Sigmoid colon (tissue), 7 donors: ENCODE results near the gene GPA33. TPM values are rescaled to one million over a fixed set of nuclear protein-coding genes. Genes with fewer than 3 reads are reported as not detected.
A peak's percentile ranks its signal among the peaks of the same experiment; 100 is the strongest.
"Not testable (repeated sequence)": the region's sequence is repeated elsewhere in the genome, so short reads cannot be mapped to it uniquely, and the experiment has no call there.

Source experiments
- DNase-seq: peaks from one replicate; pipeline ENCODE4 v3.0.0-alpha.2; 2019
- H3K27ac ChIP-seq, 4 donors: fragments of 200-600 bp; sonication (generic); one replicate each; pipeline ENCODE4 v1.5.1; 2016 to 2019; ENCODE audit warnings: mild to moderate bottlenecking in 1 of 4
- H3K27me3 ChIP-seq, 3 donors: fragments of 200-600 bp; sonication (generic); one replicate each; pipeline ENCODE4 v1.5.1; 2019; ENCODE audit warnings: mild to moderate bottlenecking in 1 of 3
- H3K36me3 ChIP-seq, 4 donors: fragments of 200-600 bp; sonication (generic); one replicate each; pipeline ENCODE4 v1.5.1; 2016 to 2019
- H3K4me1 ChIP-seq, 4 donors: fragments of 200-600 bp; sonication (generic); one replicate each; pipeline ENCODE4 v1.5.1; 2017 to 2019
- H3K4me3 ChIP-seq, 4 donors: fragments of 200-600 bp; sonication (generic); one replicate each; pipeline ENCODE4 v1.5.1; 2017 to 2019; ENCODE audit warnings: mild to moderate bottlenecking in 2 of 4, moderate library complexity in 1 of 4
- H3K9me3 ChIP-seq, 4 donors: fragments of 200-600 bp in 3 of 4; sonication (generic) in 3 of 4; one replicate each; pipeline versions ENCODE4 v1.5.1 to v1.6.1; 2013 to 2019
- CTCF ChIP-seq, 4 experiments: fragments of 450-650 bp in 3 of 4; fragments of 200-600 bp in 1 of 4; IDR thresholded peaks; one replicate each; pipeline ENCODE4 v1.5.1; 2016 to 2019; ENCODE audit warnings: antibody characterized with exemption in 4 of 4, mild to moderate bottlenecking in 3 of 4, moderate library complexity in 2 of 4
- EP300 ChIP-seq, 4 donors: sonication (generic); formaldehyde crosslinking; IDR thresholded peaks; one replicate each; pipeline ENCODE4 v1.6.1; 2017; ENCODE audit warnings: antibody characterized with exemption in 4 of 4
- POLR2A ChIP-seq, 2 donors: fragments of 450-650 bp; IDR thresholded peaks; one replicate each; pipeline ENCODE4 v1.6.1; 2016; ENCODE audit warnings: antibody characterized with exemption in 2 of 2, mild to moderate bottlenecking in 2 of 2, moderate library complexity in 2 of 2
- POLR2AphosphoS5 ChIP-seq, 4 donors: sonication (generic); formaldehyde crosslinking; IDR thresholded peaks; one replicate each; pipeline ENCODE4 v1.6.1; 2017; ENCODE audit warnings: antibody characterized with exemption in 4 of 4
- WGBS, 2 donors: extraction: QIAGEN DNeasy Blood & Tissue Kit; methylation state at CpG; one replicate each; pipeline ENCODE4 v1.1.7; 2013; 5-methylcytosine and 5-hydroxymethylcytosine counted together
- intact Hi-C: fragments of 100-400 bp; cut with DNase I; formaldehyde crosslinking; loops from one replicate; pipeline ENCODE4 v1.15.1; 2023
- polyA plus RNA-seq, 3 donors: library from polyadenylated mRNA; stranded (reverse); fragments of 200-250 nt; gene quantifications; one replicate each; pipeline ENCODE4 v1.2.3, GENCODE V29; 2013
- total RNA-seq, 4 donors: library from RNA; depleted of rRNA; stranded (reverse); fragments of >200 nt; gene quantifications; one replicate each; pipeline ENCODE4 v1.1.0, GENCODE V29; 2016
- donor health status: healthy with polysubstance abuse.
- donor health status: Bipolar disorder and iron deficiency.
- donor health status: healthy.

The GPA33 gene
- total and polyA plus RNA-seq, 7 donors: 0.28 to 363 (median 90.7) TPM; not detected in 2

- DNase-seq: peak; percentile 86
- intact Hi-C loops: loop anchor here (2.0 kb wide), 1 partner anchor 69 kb away; the partner anchor contains the start of gene ILDR2
- TF ChIP-seq POLR2AphosphoS5 (IDR thresholded peaks at IDR 0.05) (peak in 1 of 4 donors; percentile 13), POLR2A (IDR thresholded peaks at IDR 0.05) (no peak)
- Histone ChIP-seq H3K27ac (peak overlapping the region in 2 of 4 donors; percentile 32 to 35), H3K27me3 (no peaks in the 10 kb centered on the region), H3K4me3 (peak overlapping the region in 3 of 4 donors; percentile 45 to 46 (median 45)), H3K36me3 (no peaks in the 10 kb centered on the region), H3K4me1 (peaks cover 0 to 11% (median 3%) of the 10 kb centered on the region in 4 donors), H3K9me3 (no peaks in the 10 kb centered on the region)
- WGBS, 2 donors: 13 to 21% methylated on average over 21 of the region's 21 CpGs
Observed at GRCh38 chr1:167043752-167044488, 46.3 kb downstream of the GPA33 start.

- Histone ChIP-seq H3K27me3 (no peaks in the 10 kb centered on the region), H3K9me3 (no peaks in the 10 kb centered on the region), H3K4me3 (no peak overlapping the region), H3K36me3 (no peaks in the 10 kb centered on the region), H3K27ac (no peak overlapping the region), H3K4me1 (no peaks in the 10 kb centered on the region)
- WGBS, 2 donors: 69 to 76% methylated on average over 2 of the region's 2 CpGs
- DNase-seq: no peak
- intact Hi-C loops: no loop called here
- TF ChIP-seq CTCF (IDR thresholded peaks at IDR 0.05) (no peak), POLR2AphosphoS5 (IDR thresholded peaks at IDR 0.05) (no peak), EP300 (IDR thresholded peaks at IDR 0.05) (no peak), POLR2A (IDR thresholded peaks at IDR 0.05) (no peak)
Observed at GRCh38 chr1:167033646-167034045, 56.5 kb downstream of the GPA33 start.

- H3K27ac ChIP-seq, DNase-seq, H3K9me3 ChIP-seq, H3K27me3 ChIP-seq, H3K4me1 ChIP-seq, H3K4me3 ChIP-seq, H3K36me3 ChIP-seq, intact Hi-C loops: not testable (repeated sequence)
- WGBS, 2 donors: 97% methylated on average over 27 of the region's 27 CpGs
Observed at GRCh38 chr1:167029553-167029952, 60.6 kb downstream of the GPA33 start.

- no peak for DNase-seq
- 95 to 96% methylated on average over 1 of the region's 1 CpG for WGBS, 2 donors
- no peak overlapping the region for H3K4me3 ChIP-seq
- intact Hi-C loops: no loop called here
- TF ChIP-seq POLR2A (IDR thresholded peaks at IDR 0.05) (no peak), EP300 (IDR thresholded peaks at IDR 0.05) (no peak)
- H3K27ac ChIP-seq: no peak overlapping the region
- H3K9me3 ChIP-seq: no peaks in the 10 kb centered on the region
- no peaks in the 10 kb centered on the region for H3K4me1 ChIP-seq
- H3K36me3 ChIP-seq: no peaks in the 10 kb centered on the region
- no peaks in the 10 kb centered on the region for H3K27me3 ChIP-seq
Observed at GRCh38 chr1:167022384-167022783, 67.8 kb downstream of the GPA33 start.

- Histone ChIP-seq H3K27ac (no peak overlapping the region), H3K9me3 (no peaks in the 10 kb centered on the region), H3K36me3 (no peaks in the 10 kb centered on the region), H3K27me3 (no peaks in the 10 kb centered on the region), H3K4me3 (no peak overlapping the region), H3K4me1 (no peaks in the 10 kb centered on the region)
- intact Hi-C loops: no loop called here
- TF ChIP-seq POLR2AphosphoS5 (IDR thresholded peaks at IDR 0.05): no peak
- no peak for TF ChIP-seq CTCF (IDR thresholded peaks at IDR 0.05)
- no peak for TF ChIP-seq EP300 (IDR thresholded peaks at IDR 0.05)
- TF ChIP-seq POLR2A (IDR thresholded peaks at IDR 0.05): no peak
- WGBS, 2 donors: 59 to 87% methylated on average over 6 of the region's 6 CpGs
- no peak for DNase-seq
Observed at GRCh38 chr1:167016100-167016750, 74.0 kb downstream of the GPA33 start.

DNA sequence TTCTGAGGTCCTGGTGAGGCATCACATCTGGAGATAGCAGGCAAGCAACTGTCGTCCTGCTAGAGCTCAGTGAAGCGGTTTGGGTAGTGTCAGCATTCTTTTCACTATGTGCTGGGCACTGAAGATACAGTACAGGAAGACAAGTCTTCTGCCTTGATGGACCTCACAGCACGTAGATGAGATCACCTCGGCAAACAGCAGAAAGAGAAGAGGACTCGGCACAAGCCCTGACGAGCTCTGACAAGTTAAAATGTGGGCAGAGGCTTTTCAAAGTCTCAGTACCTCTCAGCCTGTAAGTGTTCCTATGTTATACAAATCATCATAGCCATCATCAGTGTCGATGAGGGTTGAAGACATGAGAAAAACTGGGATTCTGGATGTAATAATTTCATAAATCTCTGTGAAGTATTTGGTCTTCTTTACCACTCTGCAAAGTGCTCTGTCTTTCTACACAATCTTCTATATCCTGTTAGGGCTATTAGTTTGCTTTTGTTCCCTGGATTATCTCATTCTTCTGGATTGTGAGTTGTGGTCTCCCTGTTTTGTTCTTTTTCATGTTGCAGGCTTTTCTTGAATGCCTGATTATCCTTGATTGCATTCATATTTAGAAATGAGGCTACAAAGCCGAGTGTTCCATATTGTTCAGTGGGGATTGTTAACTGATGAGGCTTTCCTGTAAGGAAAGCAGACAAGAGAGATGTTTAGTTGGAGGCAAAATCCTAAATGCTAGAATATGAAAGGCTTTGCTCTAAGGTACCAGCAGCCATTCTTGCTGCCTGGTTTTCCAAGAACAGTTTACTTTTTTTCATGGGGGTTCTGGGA is 76.9 kb downstream of the GPA33 start:
- Histone ChIP-seq H3K4me1 (no peaks in the 10 kb centered on the region), H3K36me3 (no peaks in the 10 kb centered on the region), H3K9me3 (no peaks in the 10 kb centered on the region), H3K4me3 (no peak overlapping the region), H3K27me3 (no peaks in the 10 kb centered on the region), H3K27ac (no peak overlapping the region)
- TF ChIP-seq EP300 (IDR thresholded peaks at IDR 0.05) (no peak), POLR2A (IDR thresholded peaks at IDR 0.05) (no peak), CTCF (IDR thresholded peaks at IDR 0.05) (no peak), POLR2AphosphoS5 (IDR thresholded peaks at IDR 0.05) (no peak)
- DNase-seq: no peak
- 86 to 87% methylated on average over 8 of the region's 8 CpGs for WGBS, 2 donors
- intact Hi-C loops: no loop called here
